Esophagus (tissue), 2 donors: ENCODE data around the gene PPM1E. TPM values are rescaled to one million over a fixed set of nuclear protein-coding genes. Genes with fewer than 3 reads are reported as not detected.

Experiments used
- H3K27ac ChIP-seq, 2 donors: one replicate each; pipeline ENCODE4 v1.5.1; 2013; ENCODE audit warnings: low read depth in 2 of 2, mild to moderate bottlenecking in 2 of 2, inconsistent platforms in 1 of 2, low read length in 1 of 2, moderate library complexity in 1 of 2
- H3K27me3 ChIP-seq, 2 donors: one replicate each; pipeline ENCODE4 v1.6.1; 2013; ENCODE audit warnings: low read length in 2 of 2, control low read depth in 1 of 2, mild to moderate bottlenecking in 1 of 2; ENCODE audit not compliant: insufficient read depth in 2 of 2, control insufficient read depth in 1 of 2
- H3K36me3 ChIP-seq, 2 donors: one replicate each; pipeline ENCODE4 v1.6.1; 2013; ENCODE audit warnings: low read length in 1 of 2; ENCODE audit not compliant: control insufficient read depth in 2 of 2, insufficient read depth in 2 of 2
- H3K4me1 ChIP-seq, 2 donors: one replicate each; pipeline ENCODE4 v1.6.1; 2013; ENCODE audit warnings: low read length in 1 of 2; ENCODE audit not compliant: control insufficient read depth in 2 of 2, insufficient read depth in 2 of 2
- H3K4me3 ChIP-seq, 2 donors: one replicate each; pipeline ENCODE4 v1.5.1; 2013; ENCODE audit warnings: low read length in 2 of 2, mild to moderate bottlenecking in 2 of 2, low read depth in 1 of 2, moderate library complexity in 1 of 2
- H3K9me3 ChIP-seq, 2 donors: one replicate each; pipeline ENCODE4 v1.6.1; 2013; ENCODE audit warnings: mild to moderate bottlenecking in 2 of 2, low read depth in 1 of 2, low read length in 1 of 2, moderate library complexity in 1 of 2; ENCODE audit not compliant: control insufficient read depth in 2 of 2, insufficient read depth in 1 of 2
- WGBS, 2 donors: extraction: QIAGEN DNeasy Blood & Tissue Kit; methylation state at CpG; one replicate each; pipeline ENCODE4 v1.1.7; 2013; 5-methylcytosine and 5-hydroxymethylcytosine counted together
- polyA plus RNA-seq, 2 donors: library from polyadenylated mRNA; stranded (reverse); fragments of 200-250 nt; gene quantifications; one replicate each; pipeline ENCODE4 v1.2.3, GENCODE V29; 2013
- donor health status: healthy with polysubstance abuse.
- donor health status: Bipolar disorder and iron deficiency.

The PPM1E gene
- polyA plus RNA-seq, 2 donors, result 0.02 to 0.04 TPM

GRCh38 chr17:59003860-59004259 is 248.2 kb downstream of the PPM1E start:
- 92 to 100% methylated on average over 1 of the region's 1 CpG for WGBS, 2 donors
- Histone ChIP-seq H3K4me3 (no peak overlapping the region), H3K9me3 (no peaks in the 10 kb centered on the region), H3K27me3 (no peaks in the 10 kb centered on the region), H3K4me1 (no peaks in the 10 kb centered on the region), H3K27ac (no peak overlapping the region), H3K36me3 (no peaks in the 10 kb centered on the region)

GRCh38 chr17:59004338-59005111 is 248.9 kb downstream of the PPM1E start:
- 21 to 22% methylated on average over 4 of the region's 4 CpGs for WGBS, 2 donors
- Histone ChIP-seq H3K27me3 (no peaks in the 10 kb centered on the region), H3K36me3 (no peaks in the 10 kb centered on the region), H3K27ac (no peak overlapping the region), H3K4me3 (no peak overlapping the region), H3K4me1 (no peaks in the 10 kb centered on the region), H3K9me3 (no peaks in the 10 kb centered on the region)

DNA sequence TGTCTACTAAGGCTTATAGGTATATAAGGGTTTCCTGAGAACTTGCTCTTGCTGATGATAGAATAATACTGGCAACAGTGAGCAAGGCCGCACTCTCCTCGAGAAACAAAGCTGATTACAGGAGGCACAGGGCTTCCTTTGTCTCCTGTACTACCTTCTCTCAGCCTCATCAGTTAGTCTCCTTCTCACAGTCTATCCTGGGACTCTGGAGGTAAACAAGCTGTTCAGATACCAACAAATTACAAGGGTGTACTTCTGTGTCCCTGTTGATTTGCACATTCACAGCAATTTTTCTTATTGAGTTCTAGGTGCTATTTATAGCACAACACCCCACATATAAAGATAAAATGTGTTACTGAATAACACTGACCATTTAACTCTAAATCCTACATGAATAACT is 252.3 kb downstream of the PPM1E start:
- H3K27me3 ChIP-seq, result no peaks in the 10 kb centered on the region
- no peak overlapping the region for H3K27ac ChIP-seq
- H3K9me3 ChIP-seq, result no peaks in the 10 kb centered on the region
- WGBS, 2 donors, result 77 to 81% methylated on average over 2 of the region's 2 CpGs
- H3K4me1 ChIP-seq, result no peaks in the 10 kb centered on the region
- no peaks in the 10 kb centered on the region for H3K36me3 ChIP-seq
- no peak overlapping the region for H3K4me3 ChIP-seq

DNA sequence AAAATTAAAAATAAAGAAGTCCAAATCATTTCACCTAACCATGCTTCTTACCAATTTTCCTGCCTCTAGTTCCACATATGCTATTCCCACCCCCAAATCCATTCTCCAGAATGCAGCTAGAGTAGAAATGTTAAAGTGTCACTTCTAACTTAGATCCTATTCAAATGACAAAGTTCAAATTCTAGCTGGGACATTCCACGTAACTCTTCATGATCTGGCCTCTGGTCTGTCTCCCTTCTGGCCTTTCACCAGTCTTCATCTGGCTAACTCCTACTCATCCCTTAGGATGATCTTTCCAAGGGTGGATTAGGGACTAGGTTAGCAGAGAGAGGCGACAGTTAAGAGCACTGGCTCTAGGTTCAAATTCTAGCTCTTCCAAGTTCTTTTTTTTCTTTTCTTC is 253.1 kb downstream of the PPM1E start:
- Histone ChIP-seq H3K27ac (no peak overlapping the region), H3K4me3 (no peak overlapping the region), H3K36me3 (no peaks in the 10 kb centered on the region), H3K9me3 (no peaks in the 10 kb centered on the region), H3K27me3 (no peaks in the 10 kb centered on the region), H3K4me1 (no peaks in the 10 kb centered on the region)
- WGBS, 2 donors, result 93 to 95% methylated on average over 2 of the region's 2 CpGs

- Histone ChIP-seq H3K36me3 (no peaks in the 10 kb centered on the region), H3K4me1 (no peaks in the 10 kb centered on the region), H3K27me3 (no peaks in the 10 kb centered on the region), H3K4me3 (no peak overlapping the region), H3K27ac (no peak overlapping the region), H3K9me3 (no peaks in the 10 kb centered on the region)
- 95 to 100% methylated on average over 2 of the region's 2 CpGs for WGBS, 2 donors
These were observed 254.4 kb downstream of the PPM1E start for GRCh38 chr17:59010026-59010425.

DNA sequence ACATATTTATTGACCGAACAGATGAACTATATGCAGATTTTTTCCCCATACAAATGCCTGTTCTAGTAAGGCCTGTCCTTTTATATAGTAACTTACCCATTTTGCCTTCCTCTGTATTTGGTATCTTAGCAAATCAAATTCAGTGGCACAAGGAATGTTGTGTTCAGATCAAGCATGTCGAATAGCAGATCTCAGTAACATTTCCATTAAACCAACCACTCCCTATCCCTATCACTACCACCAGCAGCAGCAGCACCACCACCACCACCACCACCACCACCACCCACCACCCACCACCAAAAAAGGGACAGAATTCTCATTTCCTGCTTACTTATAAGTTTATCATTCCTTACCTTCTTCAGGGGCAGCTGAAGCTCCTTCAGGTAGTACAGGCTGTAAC is 256.3 kb downstream of the PPM1E start:
- Histone ChIP-seq H3K27ac (no peak overlapping the region), H3K4me1 (no peaks in the 10 kb centered on the region), H3K4me3 (no peak overlapping the region), H3K27me3 (no peaks in the 10 kb centered on the region), H3K9me3 (no peaks in the 10 kb centered on the region), H3K36me3 (no peaks in the 10 kb centered on the region)
- 92 to 97% methylated on average over 2 of the region's 2 CpGs for WGBS, 2 donors

DNA sequence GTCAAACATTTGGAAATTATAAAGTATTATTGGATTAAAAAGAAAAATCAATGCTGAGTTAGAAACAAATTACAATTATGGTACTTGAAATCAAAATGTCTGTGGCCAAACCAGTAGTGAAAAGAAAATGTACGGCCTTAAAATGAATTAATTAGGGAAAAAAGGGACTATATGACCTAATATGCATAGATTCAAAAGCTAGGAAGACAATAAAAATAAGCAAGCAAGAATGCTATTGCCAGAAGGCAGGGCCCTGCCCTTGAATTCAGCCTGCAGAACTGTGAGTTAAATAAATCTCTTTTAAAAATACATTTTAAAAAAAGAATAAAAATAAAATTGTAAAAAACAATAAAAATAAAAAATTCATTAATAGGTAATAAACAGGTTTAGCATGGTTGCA is 262.4 kb downstream of the PPM1E start:
- Histone ChIP-seq H3K36me3 (no peaks in the 10 kb centered on the region), H3K27ac (no peak overlapping the region), H3K4me1 (no peaks in the 10 kb centered on the region), H3K4me3 (no peak overlapping the region), H3K27me3 (no peaks in the 10 kb centered on the region), H3K9me3 (no peaks in the 10 kb centered on the region)
- WGBS, 2 donors, result 82 to 88% methylated on average over 1 of the region's 1 CpG

DNA sequence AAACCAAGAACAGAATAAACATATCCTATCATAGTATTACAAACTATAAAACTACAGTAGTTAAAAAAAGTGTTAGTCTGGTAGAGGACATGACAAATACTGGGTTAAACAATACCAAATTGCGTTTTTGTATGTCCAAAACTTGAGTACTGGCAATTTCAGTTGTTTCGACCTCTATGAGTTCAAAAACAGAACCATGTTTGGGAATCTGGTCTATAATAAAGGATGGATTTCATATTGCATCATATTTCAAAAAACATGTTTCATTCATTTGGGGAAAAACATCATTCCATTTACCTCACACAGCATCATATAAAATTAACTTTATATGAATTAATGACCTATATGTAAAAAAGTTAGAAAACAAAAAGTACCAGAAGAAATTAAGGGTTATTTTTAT is 269.3 kb downstream of the PPM1E start:
- Histone ChIP-seq H3K27me3 (no peaks in the 10 kb centered on the region), H3K36me3 (peaks cover 0 to 3% of the 10 kb centered on the region in 2 donors), H3K27ac (no peak overlapping the region), H3K4me1 (no peaks in the 10 kb centered on the region), H3K9me3 (no peaks in the 10 kb centered on the region), H3K4me3 (no peak overlapping the region)
- WGBS, 2 donors, result 96% methylated on average over 2 of the region's 2 CpGs

DNA sequence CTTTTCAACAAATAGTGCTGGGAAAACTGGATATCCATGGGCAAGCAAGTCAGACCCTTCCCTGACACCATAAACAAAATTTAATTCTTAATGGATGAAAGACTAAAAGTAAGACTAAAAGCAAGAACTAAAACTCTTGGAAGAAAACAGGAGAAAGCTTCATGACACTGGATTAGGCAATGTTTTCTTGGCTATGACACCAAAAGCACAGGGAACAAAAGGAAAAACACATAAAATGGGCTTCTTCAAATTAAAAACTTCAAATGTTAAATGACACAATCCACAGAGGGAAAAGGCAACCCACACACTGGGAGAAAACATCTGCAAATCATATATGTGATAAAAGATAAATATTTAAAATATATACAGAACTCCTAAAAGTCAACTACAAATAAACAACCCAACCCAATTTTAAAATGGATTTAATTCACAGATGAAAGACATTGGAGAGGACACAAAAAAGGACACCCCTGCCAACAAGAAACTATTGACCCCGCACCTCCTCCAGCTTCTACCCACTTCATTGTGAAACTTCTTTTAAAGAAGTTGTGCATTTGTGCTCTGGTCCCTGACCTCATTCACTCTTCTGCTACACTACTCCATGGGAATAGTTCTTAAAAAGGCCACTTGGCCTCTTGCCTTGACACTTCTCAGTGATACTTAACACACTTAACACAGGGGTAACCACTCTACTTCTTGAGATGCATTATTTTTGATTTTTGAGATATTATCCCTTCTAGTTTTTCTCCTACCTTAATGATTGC is 270.7 kb downstream of the PPM1E start:
- Histone ChIP-seq H3K27ac (no peak overlapping the region), H3K4me3 (no peak overlapping the region), H3K36me3 (peaks cover 0 to 3% of the 10 kb centered on the region in 2 donors), H3K4me1 (no peaks in the 10 kb centered on the region), H3K9me3 (no peaks in the 10 kb centered on the region), H3K27me3 (no peaks in the 10 kb centered on the region)
- 81 to 85% methylated on average over 1 of the region's 1 CpG for WGBS, 2 donors

GRCh38 chr17:59027750-59028149 is 272.1 kb downstream of the PPM1E start:
- H3K4me3 ChIP-seq, result no peak overlapping the region
- H3K27me3 ChIP-seq, result no peaks in the 10 kb centered on the region
- 80 to 84% methylated on average over 4 of the region's 4 CpGs for WGBS, 2 donors
- H3K4me1 ChIP-seq, result no peaks in the 10 kb centered on the region
- peaks cover 0 to 3% of the 10 kb centered on the region in 2 donors for H3K36me3 ChIP-seq
- H3K9me3 ChIP-seq, result no peaks in the 10 kb centered on the region
- no peak overlapping the region for H3K27ac ChIP-seq
